HG03378 (cell line): ENCODE data around the gene GRIP1.

Source experiments
- ATAC-seq: cut with Tn5 transposase; IDR thresholded peaks from one replicate; pipeline ENCODE4 v1.9.1; 2021; ENCODE audit warnings: mild to moderate bottlenecking, moderate library complexity; ENCODE audit not compliant: unreplicated experiment

Gene GRIP1, protein sequence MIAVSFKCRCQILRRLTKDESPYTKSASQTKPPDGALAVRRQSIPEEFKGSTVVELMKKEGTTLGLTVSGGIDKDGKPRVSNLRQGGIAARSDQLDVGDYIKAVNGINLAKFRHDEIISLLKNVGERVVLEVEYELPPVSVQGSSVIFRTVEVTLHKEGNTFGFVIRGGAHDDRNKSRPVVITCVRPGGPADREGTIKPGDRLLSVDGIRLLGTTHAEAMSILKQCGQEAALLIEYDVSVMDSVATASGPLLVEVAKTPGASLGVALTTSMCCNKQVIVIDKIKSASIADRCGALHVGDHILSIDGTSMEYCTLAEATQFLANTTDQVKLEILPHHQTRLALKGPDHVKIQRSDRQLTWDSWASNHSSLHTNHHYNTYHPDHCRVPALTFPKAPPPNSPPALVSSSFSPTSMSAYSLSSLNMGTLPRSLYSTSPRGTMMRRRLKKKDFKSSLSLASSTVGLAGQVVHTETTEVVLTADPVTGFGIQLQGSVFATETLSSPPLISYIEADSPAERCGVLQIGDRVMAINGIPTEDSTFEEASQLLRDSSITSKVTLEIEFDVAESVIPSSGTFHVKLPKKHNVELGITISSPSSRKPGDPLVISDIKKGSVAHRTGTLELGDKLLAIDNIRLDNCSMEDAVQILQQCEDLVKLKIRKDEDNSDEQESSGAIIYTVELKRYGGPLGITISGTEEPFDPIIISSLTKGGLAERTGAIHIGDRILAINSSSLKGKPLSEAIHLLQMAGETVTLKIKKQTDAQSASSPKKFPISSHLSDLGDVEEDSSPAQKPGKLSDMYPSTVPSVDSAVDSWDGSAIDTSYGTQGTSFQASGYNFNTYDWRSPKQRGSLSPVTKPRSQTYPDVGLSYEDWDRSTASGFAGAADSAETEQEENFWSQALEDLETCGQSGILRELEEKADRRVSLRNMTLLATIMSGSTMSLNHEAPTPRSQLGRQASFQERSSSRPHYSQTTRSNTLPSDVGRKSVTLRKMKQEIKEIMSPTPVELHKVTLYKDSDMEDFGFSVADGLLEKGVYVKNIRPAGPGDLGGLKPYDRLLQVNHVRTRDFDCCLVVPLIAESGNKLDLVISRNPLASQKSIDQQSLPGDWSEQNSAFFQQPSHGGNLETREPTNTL

DNA sequence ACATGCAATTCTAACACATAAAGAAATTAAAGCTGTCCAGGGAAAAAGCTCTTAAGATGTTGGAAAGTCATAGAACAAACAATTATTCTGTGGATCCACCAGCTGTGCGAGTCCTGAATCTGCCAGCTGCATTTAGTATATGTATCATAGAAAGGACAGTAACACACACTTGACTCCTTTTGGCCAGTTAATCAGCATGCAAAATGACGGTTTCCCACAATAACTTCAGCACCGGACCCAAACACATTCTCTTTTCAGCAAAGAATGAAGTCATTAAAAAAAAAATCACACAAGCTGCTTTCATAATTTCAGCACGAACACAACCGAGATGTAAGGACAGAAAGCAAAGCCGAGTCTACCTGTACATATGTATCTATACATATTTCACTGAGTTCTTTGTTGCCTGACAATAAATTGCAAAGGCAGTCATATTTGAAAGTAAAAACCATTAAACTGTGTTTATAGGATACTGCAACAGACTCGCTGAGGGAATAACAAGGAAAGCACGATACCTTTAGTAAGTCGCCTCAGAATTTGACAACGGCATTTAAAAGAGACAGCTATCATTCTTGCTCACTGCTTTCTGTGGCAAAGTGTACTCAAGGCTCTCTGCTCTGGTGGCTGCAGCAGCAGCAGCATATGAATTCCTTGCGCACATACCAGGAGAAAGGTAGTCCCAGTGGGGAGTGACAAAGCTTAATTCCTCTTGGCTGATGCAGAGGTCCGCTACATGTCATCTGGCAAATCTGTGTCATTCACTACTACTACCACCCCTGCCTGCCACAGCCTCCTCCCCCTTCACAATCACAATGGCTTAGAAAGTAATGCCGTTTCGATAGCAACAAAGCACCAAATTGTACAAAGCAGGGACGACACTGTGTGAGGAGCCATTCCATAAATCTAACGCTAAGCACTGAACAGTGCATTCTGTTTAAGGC, at the start of gene GRIP1:
Gene GRIP1 (minus strand): TSS at position 739 of the 938 bp plus-strand sequence. CDS start 172 bp downstream, at position 567.
- no peak for ATAC-seq

DNA sequence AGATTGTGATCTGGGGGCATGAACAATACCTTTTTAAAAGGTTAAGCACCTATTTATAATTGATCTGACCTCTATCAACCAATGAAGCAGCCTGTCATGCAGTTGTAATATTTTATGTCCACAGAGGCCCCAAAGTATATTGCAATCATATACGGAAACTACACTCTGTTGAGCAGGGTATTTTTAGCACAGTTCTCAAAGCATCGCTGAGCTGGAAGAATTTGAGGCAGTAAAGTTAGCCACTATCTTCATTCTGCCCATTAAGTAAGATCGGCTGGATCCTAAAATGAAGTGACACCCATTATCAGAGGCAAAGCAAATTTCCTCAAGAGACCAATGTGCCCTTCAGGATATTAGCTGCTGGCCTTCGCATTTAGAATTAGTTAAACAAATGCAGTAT, 47.7 kb upstream of the GRIP1 start:
- no peak for ATAC-seq

DNA sequence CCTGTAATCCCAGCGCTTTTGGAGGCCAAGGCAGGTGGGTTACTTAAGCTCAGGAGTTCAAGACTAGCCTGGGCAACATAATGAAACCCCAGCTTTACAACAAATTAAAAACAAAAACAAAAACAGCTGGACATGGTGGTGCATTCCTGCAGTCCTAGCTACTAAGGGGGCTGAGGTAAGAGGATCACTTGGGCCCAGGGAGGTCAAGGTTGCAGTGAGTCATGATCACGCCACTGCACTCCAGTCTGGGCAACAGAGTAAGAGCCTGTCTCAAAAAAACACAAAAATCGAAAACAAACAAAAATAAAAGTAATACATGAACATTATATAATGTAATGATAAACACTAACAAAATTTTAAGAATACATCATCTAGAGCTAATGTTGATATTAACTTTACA, 46.2 kb upstream of the GRIP1 start:
- ATAC-seq, result no peak

DNA sequence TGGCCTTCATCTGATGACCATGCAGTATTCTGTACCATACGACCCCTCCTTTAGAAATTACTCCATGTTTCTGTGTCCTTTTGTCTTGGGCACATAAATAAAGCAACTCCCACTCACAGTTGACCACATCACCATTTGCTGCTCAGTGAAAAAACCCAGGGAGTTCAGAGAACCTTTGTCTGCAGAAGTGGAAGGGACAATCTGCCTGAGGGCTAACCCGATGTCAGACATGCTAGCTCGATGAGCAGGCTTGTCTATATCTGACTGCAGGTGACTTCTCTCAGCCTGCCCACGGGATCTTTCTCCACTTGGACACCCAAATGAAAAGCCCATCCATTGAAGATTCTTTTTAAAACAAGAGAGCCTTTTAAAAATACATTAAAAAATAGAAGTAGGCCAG, 45.7 kb upstream of the GRIP1 start:
- ATAC-seq, result no peak

DNA sequence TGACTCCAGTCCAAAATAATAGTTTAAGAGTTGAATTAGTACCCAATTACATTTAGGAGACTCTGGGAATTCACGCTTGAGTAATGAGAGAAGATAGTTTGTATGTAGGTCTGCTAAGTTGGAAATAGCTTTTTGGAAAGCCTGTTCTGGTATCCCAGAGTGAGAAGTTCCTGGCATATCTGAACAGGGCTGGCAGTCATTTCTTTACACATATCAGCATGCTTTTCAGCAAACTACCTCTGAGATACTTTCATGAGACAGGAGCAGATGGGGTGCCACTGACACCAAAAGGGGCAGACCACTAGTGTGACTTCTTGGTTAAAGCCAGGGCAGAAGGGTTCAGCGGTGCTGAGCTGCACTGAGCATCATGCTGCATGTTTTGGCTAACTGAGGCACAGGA, 45.1 kb upstream of the GRIP1 start:
- ATAC-seq, result no peak

DNA sequence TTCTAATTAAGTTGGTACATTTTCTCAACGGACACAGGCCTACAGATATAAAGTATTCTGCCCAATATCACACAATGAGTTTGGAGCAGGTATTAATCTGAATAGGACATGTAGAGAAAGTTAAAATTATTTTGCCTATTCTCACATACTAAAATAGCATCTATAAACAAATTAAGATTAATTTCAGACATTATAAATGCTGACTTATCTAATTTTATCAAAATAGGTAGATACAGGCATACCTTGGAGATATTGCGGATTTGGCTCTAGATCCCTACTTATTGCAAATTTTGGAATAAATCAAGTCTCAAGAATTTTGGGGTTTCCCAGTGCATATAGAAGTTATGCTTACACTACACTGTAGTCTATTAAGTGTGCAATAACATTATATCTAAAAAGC, 41.0 kb upstream of the GRIP1 start:
- no peak for ATAC-seq

DNA sequence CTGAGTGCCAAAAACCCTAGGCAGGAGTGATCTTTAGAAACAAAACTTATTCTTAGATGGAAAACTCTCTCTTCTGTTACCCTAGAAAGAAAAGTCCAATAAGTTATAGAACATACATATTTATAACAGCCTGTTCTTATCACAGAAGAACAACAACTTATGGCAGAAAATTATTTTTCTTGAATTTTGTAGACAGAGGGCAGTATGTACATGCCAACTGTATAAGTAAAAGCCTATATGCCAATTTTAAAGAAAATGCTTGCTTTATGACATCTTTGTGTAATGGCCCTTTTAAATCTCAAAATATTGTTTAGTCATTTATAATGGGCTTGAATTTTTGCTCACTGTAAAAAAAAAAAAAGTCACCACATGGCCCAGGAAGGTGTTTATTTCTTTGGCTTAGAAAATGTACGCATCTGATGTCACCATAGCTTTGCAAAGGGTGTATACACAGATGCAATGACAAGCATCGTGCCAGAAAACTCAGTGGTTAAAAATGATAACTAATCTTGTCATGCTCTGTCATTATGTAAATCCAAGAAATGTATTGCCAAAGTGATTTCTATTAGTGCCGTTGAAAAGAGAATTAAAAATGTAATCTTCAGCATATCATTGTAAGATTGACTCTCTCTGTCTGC, 38.3 kb upstream of the GRIP1 start:
- no peak for ATAC-seq

DNA sequence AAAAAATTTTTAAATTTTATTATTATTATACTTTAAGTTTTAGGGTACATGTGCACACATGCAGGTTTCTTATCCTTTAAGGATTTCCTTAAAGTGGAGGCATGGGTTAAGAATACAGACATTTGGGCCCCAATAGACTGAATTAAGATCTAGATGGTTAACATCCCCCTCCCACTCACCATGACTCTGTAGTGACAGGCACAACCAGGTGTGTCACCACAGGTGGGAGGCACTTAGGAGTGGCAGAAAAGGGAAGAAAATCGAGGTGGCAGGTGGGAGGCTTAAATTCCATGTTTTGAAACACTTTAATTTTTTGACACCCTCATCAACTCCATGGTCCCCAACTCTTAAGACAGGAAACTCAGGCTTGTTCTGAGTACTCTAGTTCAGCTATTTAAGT, 37.6 kb upstream of the GRIP1 start:
- no peak for ATAC-seq

DNA sequence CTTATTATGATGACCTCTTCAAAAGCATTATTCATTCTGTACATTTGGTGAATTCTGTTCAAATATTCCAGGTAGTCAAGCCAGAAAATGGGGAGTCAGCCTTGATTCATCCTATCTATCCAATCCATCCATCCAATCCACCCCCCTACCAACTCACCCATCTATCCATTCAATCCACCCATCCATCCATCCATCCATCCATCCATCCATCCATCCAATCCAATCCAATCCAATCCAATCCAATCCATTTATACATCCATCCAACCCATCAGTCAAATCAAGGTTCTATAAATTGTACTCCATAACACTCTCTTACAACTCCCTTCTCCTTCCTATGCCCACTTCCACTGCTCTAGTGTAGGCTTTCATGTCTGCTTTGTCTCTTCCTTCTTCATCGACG, 35.8 kb upstream of the GRIP1 start:
- no peak for ATAC-seq

DNA sequence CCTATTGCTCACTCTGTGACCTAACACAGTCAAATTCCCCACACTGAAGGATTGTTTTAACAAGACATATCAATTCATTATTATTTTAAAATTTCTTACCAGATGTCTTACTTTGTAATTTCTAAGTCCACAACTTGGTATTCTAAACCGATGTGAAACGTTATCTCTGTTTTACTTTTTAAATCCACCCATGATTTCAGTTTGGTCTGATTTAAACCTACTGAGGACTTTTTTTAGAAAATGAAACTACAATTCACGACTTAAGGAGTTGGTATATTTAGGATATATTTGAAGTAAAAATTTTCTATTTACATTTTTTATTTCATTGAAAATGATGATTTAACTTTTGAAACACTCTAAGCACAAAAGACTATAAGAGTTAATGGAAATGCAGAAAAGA, 35.1 kb upstream of the GRIP1 start:
- ATAC-seq, result no peak

DNA sequence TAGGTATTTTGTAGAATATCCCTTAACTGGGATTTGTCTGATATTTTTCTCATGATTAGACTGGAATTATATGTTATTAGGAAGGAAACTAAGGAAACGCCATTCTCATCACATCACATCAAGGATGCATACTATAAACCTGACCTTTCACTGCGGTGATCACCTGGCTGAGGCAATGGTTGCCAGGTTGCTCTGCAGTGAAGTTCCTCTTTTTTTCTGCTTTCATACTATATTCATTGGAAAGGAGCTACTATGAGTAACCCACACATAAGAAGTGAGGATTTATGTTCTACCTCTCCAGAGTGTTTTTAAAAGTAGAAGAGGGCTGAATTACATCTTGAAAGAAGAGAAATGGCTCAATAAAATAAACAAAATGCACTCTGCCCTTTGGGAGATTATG, 31.0 kb upstream of the GRIP1 start:
- ATAC-seq, result no peak

DNA sequence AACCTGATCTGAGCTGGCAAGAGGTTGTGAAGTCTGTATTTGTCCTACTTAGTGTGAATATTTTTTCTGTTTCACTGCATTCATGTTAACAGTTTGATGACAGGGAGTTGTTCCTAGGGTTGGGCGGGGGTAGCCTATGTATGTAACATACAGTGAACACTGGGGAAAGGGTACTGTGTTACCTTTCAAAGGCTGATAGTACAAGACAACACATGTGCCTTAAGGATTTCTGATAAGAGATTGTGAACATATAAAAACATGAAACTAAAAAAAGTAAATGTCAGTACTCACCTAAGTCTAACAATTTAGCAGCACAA, 30.5 kb upstream of the GRIP1 start:
- ATAC-seq, result no peak

DNA sequence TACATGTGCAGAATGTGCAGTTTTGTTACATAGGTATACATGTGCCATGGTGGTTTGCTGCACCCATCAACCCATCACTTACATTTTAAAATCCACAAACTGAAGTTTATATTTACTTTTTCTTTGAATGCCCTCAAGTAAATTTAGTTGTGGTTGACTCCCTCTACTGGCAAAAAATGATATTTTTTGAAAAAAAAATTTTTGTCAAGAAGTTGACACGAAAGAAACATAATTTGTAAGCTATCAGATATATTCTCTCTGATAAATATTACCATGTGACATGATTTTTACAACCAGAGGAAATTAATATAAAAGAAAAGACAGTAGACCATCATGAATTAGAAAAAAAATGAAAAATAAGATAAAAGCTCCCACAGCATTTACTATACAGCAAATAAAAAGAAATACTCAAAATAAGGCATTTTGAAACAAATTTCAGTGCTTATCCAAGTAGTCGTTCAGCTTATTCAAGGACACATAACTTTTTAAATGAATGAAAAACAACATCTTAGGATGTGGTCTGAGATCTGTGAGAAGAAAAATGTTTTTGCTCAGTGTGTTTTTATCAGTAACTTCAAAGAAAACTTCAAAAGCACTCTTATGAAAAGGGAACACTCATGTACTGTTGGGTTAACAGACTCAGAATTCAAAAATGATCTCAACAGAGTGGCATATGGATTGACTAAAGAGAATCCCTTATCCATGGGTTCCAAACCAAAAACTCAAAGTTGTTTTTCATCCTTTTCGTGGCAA, 30.0 kb upstream of the GRIP1 start:
- no peak for ATAC-seq

DNA sequence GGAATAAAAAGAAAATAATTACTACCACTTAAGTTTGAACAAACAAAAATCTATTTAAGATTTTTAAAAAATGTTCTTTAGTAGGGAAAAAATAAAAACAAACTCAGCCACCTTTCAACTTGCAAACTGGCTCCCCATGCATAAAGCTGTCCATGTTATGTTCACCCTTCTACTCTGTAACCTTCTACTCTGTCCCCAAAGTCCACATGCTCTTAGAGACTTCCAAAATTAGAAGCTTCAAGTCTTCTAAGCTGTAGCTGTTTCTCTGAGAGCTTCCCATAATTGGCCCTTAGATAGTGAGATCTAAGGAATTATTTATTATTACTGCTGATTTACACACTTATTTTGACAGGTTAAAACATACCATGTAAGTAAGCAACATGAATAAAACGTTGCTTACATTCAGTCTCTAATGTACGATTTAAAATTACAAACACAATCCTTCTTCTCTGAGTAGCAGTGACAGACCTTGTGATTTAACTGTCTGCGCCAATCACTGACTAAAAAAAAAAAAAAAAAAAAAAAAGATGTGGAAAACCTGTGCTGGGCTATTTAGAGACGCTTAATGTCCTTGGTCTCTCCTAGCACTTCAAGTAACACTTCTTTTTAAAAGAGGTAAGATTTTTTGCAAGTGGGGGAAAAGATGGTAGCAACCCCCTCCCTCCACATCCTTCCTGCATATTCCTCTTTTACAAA, 28.3 kb upstream of the GRIP1 start:
- no peak for ATAC-seq

DNA sequence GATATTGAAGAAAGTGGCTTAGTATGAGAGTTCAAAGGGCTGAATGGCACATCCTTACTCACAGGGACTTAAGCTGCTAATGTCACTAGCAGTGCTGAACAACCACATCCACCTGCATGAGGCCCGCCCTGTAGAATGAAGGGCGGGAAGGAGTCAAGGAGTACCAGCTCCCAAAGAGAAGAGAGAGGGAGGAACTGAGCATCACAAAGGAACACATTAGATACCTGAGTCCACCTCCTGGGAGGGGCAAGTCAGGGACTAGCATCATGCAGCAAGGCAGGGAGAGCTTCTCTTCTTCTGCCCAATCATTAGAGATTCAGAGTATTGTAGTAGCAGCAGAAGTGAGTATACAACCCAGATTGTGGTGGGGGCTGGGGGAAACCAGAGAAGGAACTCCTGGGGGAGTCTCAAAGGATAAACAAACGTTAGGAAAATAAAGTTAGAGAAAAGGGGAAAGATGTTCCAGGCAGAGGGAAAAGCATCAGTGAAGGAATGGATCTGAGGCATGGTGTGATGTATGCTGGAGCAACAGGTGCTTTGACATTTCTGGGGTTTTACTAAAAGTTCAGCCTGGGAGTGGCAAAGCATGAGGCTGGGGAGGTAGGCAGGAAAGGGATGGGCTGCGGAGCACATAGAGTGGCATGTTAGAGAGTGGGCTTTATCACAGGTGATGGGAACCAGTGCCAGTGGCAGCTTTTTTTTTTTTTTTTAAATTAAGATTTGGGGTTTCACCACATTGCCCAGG, 21.0 kb upstream of the GRIP1 start:
- no peak for ATAC-seq

DNA sequence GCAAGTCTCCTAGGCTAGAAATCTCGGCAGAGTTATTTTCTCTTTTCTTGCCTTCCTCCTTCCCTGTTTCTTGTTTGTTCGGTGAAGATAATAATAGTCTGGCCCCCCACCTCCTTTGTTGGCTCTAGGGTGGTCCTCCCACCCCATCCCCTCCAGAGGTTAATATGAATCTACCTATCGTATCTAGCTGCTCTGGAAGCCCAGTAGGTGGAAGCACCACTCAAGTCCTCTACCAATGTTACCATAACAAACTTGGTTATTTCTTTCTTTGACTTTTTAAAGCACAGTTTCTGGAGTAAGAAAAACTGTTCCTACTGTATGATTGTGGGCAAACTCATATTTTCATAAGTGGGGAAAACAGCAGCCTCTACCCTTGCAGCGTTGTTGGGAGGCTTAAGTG, 19.7 kb upstream of the GRIP1 start:
- no peak for ATAC-seq

DNA sequence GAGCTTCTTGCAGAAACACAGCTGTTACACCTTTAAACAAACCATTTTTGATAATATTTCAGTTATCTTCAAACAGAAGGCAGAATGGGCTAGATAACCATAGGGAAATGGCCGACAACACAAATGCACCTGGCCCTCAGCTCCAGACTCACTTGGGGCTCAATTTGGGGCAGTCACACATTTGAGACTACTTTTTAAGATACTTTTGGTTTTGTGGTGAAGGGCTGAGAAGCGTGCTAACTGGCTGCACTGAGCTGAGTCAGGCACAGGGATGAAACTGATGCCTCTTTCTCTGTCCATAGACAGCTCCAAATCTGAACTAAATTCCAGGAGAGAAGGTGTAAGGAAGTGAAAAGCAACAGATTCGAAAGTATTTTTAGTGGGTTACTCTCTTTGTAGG, 18.5 kb upstream of the GRIP1 start:
- no peak for ATAC-seq
